Osteocyte (in vitro differentiated cells): ENCODE measurements around the gene PPP1R27. TPM values are rescaled to one million over a fixed set of nuclear protein-coding genes. Genes with fewer than 3 reads are reported as not detected.

ENCODE experiments used
- DNase-seq: peaks from one replicate; pipeline ENCODE4 v3.0.0; 2021; ENCODE audit warnings: mixed read lengths; ENCODE audit not compliant: unreplicated experiment; ENCODE audit errors: extremely low spot score
- H3K27ac Mint-ChIP-seq: one replicate; pipeline ENCODE4 v1.8.0; 2021; ENCODE audit warnings: mild to moderate bottlenecking, mixed read lengths; ENCODE audit not compliant: unreplicated experiment
- H3K27me3 Mint-ChIP-seq: one replicate; pipeline ENCODE4 v1.8.0; 2021; ENCODE audit warnings: mixed read lengths; ENCODE audit not compliant: unreplicated experiment
- H3K36me3 Mint-ChIP-seq: one replicate; pipeline ENCODE4 v1.8.0; 2021; ENCODE audit warnings: mixed read lengths; ENCODE audit not compliant: unreplicated experiment
- H3K4me1 Mint-ChIP-seq: one replicate; pipeline ENCODE4 v1.8.0; 2021; ENCODE audit warnings: mixed read lengths; ENCODE audit not compliant: unreplicated experiment
- H3K4me3 Mint-ChIP-seq: one replicate; pipeline ENCODE4 v1.8.0; 2021; ENCODE audit warnings: mild to moderate bottlenecking, moderate library complexity, mixed read lengths; ENCODE audit not compliant: unreplicated experiment
- H3K9me3 Mint-ChIP-seq: one replicate; pipeline ENCODE4 v1.8.0; 2021; ENCODE audit warnings: mixed read lengths; ENCODE audit not compliant: unreplicated experiment
- total RNA-seq: library from RNA; stranded (reverse); gene quantifications from 2 replicates; pipeline ENCODE4 v1.2.1, GENCODE V29; 2021
- TF ChIP-seq, protein P1 (sequence below): fragments of 200-600 bp; sonication (generic); IDR thresholded peaks from 2 replicates; pipeline ENCODE4 v1.5.0; 2021; ENCODE audit warnings: antibody characterized with exemption, mild to moderate bottlenecking, moderate library complexity

The PPP1R27 gene
- total RNA-seq, 1 donor from 2014 or later = 0.62 TPM

DNA sequence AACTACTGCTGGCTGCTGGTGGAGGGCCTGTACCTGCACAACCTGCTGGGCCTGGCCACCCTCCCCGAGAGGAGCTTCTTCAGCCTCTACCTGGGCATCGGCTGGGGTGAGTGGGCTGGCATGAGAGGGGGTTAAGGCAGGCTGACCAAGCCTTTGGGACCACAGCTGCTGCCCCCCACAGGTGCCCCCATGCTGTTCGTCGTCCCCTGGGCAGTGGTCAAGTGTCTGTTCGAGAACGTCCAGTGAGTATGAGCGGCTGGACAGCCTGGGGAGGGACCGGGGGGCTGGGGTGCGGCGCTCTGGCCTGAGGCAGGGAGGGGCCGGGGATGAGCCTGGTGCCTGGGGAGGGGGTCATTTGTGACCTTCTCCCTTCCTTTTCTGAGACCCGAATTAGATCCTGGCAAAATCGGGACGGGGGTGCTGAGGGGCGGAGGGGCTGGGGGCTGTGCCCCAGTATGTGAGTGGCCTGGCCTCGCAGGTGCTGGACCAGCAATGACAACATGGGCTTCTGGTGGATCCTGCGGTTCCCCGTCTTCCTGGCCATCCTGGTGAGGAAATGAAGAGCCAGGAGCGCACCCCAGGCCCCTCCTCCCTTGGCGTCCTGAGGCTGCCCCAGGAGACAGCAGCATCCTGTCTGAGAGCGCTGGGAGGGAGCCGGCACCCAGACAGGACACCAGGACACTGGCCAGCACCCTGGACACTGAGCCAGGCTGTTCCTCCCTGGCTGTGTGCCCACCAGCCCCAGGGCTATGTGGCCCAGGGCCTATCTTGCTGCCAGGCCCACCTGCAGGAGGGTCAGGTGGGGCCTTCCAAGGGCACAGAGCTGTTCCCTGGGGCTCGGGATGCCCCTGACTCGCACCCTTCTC, 22.9 kb downstream of the PPP1R27 start:
- no peak for DNase-seq
- H3K4me3 Mint-ChIP-seq = no peak overlapping the region
- H3K27ac Mint-ChIP-seq = no peak overlapping the region
- H3K27me3 Mint-ChIP-seq = peaks cover 10% of the 10 kb centered on the region
- no peaks in the 10 kb centered on the region for H3K9me3 Mint-ChIP-seq
- TF ChIP-seq, protein P1, sequence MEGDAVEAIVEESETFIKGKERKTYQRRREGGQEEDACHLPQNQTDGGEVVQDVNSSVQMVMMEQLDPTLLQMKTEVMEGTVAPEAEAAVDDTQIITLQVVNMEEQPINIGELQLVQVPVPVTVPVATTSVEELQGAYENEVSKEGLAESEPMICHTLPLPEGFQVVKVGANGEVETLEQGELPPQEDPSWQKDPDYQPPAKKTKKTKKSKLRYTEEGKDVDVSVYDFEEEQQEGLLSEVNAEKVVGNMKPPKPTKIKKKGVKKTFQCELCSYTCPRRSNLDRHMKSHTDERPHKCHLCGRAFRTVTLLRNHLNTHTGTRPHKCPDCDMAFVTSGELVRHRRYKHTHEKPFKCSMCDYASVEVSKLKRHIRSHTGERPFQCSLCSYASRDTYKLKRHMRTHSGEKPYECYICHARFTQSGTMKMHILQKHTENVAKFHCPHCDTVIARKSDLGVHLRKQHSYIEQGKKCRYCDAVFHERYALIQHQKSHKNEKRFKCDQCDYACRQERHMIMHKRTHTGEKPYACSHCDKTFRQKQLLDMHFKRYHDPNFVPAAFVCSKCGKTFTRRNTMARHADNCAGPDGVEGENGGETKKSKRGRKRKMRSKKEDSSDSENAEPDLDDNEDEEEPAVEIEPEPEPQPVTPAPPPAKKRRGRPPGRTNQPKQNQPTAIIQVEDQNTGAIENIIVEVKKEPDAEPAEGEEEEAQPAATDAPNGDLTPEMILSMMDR = no peak
- no peaks in the 10 kb centered on the region for H3K36me3 Mint-ChIP-seq
- H3K4me1 Mint-ChIP-seq = no peaks in the 10 kb centered on the region

DNA sequence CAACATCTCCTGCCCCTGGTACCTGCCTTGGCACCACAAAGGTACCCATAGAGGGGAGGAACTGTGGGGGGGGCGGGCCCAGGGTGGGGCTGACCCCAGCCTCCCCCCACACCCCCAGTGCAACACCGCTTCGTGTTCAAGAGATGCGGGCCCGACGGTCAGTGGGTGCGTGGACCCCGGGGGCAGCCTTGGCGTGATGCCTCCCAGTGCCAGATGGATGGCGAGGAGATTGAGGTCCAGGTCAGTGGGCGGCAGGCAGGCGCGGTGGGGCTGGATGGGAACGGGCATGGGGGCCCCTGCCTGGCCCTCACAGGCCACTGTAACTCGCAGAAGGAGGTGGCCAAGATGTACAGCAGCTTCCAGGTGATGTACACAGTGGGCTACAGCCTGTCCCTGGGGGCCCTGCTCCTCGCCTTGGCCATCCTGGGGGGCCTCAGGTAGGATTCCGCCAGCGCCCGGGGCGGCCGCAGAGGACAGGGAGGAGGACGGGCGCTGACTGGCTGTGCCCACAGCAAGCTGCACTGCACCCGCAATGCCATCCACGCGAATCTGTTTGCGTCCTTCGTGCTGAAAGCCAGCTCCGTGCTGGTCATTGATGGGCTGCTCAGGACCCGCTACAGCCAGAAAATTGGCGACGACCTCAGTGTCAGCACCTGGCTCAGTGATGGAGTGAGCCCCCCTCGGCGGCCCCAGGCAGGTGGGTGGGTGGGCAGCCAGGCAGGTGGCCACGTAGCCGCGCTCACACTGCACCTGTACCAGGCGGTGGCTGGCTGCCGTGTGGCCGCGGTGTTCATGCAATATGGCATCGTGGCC, 23.8 kb downstream of the PPP1R27 start:
- no peaks in the 10 kb centered on the region for H3K4me1 Mint-ChIP-seq
- no peak overlapping the region for H3K4me3 Mint-ChIP-seq
- peaks cover 10% of the 10 kb centered on the region for H3K27me3 Mint-ChIP-seq
- H3K27ac Mint-ChIP-seq = no peak overlapping the region
- no peaks in the 10 kb centered on the region for H3K36me3 Mint-ChIP-seq
- no peak for DNase-seq
- TF ChIP-seq, protein P1 = no peak
- H3K9me3 Mint-ChIP-seq = no peaks in the 10 kb centered on the region

DNA sequence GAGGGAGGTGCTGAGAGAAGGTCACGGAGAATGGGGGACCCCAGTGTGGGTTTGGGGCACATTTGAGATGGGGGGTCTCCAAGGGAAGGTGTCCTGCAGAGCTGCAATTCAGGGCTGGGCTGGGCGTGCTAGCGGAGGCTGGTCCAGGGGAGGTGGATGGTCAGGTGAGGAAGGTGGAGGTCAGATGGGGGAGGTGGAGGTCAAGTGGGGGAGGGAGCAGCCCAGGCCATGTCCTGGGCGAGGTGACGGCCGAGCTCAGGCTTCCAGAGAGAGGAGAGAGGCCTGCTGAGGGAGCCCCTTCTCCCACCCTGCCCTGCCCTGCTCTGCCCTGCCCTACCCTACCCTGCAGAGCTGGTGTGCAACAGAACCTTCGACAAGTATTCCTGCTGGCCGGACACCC, 24.4 kb downstream of the PPP1R27 start:
- no peak for DNase-seq
- no peaks in the 10 kb centered on the region for H3K9me3 Mint-ChIP-seq
- H3K4me1 Mint-ChIP-seq = no peaks in the 10 kb centered on the region
- TF ChIP-seq, protein P1 = no peak
- H3K27me3 Mint-ChIP-seq = peaks cover 10% of the 10 kb centered on the region
- no peak overlapping the region for H3K4me3 Mint-ChIP-seq
- H3K36me3 Mint-ChIP-seq = no peaks in the 10 kb centered on the region
- no peak overlapping the region for H3K27ac Mint-ChIP-seq

DNA sequence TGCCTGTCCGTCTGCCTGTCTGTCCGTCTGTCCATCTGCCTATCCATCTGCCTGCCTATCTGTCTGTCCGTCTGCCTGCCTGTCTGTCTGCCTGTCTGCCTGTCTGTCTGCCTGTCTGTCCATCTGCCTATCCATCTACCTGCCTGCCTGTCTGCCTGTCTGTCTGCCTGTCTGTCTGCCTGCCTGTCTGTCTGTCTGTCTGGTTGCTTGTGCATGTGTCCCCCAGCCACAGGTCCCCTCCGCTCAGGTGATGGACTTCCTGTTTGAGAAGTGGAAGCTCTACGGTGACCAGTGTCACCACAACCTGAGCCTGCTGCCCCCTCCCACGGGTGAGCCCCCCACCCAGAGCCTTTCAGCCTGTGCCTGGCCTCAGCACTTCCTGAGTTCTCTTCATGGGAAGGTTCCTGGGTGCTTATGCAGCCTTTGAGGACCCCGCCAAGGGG, 25.3 kb downstream of the PPP1R27 start:
- H3K36me3 Mint-ChIP-seq = no peaks in the 10 kb centered on the region

More for the DNA sequence above, 25.3 kb downstream of the PPP1R27 start:
- no peak overlapping the region for H3K27ac Mint-ChIP-seq
- no peak overlapping the region for H3K4me3 Mint-ChIP-seq
- TF ChIP-seq, protein P1 = no peak
- H3K9me3 Mint-ChIP-seq = no peaks in the 10 kb centered on the region
- DNase-seq = no peak
- peaks cover 10% of the 10 kb centered on the region for H3K27me3 Mint-ChIP-seq
- H3K4me1 Mint-ChIP-seq = peaks cover 2% of the 10 kb centered on the region
